H4 (cell line): Measurements from ENCODE around the gene LEMD1. TPM values are rescaled to one million over a fixed set of nuclear protein-coding genes. Genes with fewer than 3 reads are reported as not detected.
"Not testable (repeated sequence)": the region's sequence is repeated elsewhere in the genome, so short reads cannot be mapped to it uniquely, and the experiment has no call there.

Experiments used
- DNase-seq: peaks from one replicate; pipeline ENCODE4 v3.0.0-alpha.2; 2015; ENCODE audit warnings: low spot score
- total RNA-seq: library from RNA; depleted of rRNA; stranded (reverse); fragments of >200 nt; shearing (Covaris generic); gene quantifications from 2 replicates; pipeline ENCODE4 v1.2.3, GENCODE V29; 2014

The LEMD1 gene
- total RNA-seq, 1 experiment from 2014 or later, result 1.5 TPM

- no peak for DNase-seq
These were observed 8.9 kb upstream of the LEMD1 start for GRCh38 chr1:205430696-205431305.

- no peak for DNase-seq
These were observed 8.2 kb upstream of the LEMD1 start for GRCh38 chr1:205429762-205430695.

- no peak for DNase-seq
These were observed 3.2 kb upstream of the LEMD1 start for GRCh38 chr1:205424901-205425600.

GRCh38 chr1:205423814-205424399, 2.1 kb upstream of the LEMD1 start:
- DNase-seq, result no peak

GRCh38 chr1:205422993-205423642, 1.3 kb upstream of the LEMD1 start:
- DNase-seq, result no peak

- no peak for DNase-seq
These were observed 918 bp downstream of the LEMD1 start for GRCh38 chr1:205420938-205421337.

GRCh38 chr1:205417870-205418635, 3.8 kb downstream of the LEMD1 start:
- no peak for DNase-seq

- no peak for DNase-seq
These were observed 5.5 kb downstream of the LEMD1 start for GRCh38 chr1:205416322-205416721.

- DNase-seq, result no peak
These were observed 11.1 kb downstream of the LEMD1 start for GRCh38 chr1:205410581-205411298.

- DNase-seq, result no peak
These were observed 13.9 kb downstream of the LEMD1 start for GRCh38 chr1:205407970-205408369.

- not testable (repeated sequence) for DNase-seq
These were observed 15.6 kb downstream of the LEMD1 start for GRCh38 chr1:205406252-205406651.

- not testable (repeated sequence) for DNase-seq
These were observed 17.4 kb downstream of the LEMD1 start for GRCh38 chr1:205404484-205404883.

GRCh38 chr1:205398586-205398985, 23.3 kb downstream of the LEMD1 start:
- no peak for DNase-seq

GRCh38 chr1:205396967-205397616, 24.8 kb downstream of the LEMD1 start:
- DNase-seq, result peak; percentile 64

- no peak for DNase-seq
These were observed 26.2 kb downstream of the LEMD1 start for GRCh38 chr1:205395616-205396015.

GRCh38 chr1:205392650-205393049, 29.2 kb downstream of the LEMD1 start:
- no peak for DNase-seq

GRCh38 chr1:205391386-205391785, 30.5 kb downstream of the LEMD1 start:
- DNase-seq, result no peak

GRCh38 chr1:205387845-205388244, 34.0 kb downstream of the LEMD1 start:
- DNase-seq, result no peak

GRCh38 chr1:205382990-205383389, 38.9 kb downstream of the LEMD1 start:
- DNase-seq, result not testable (repeated sequence)

GRCh38 chr1:205382561-205382960, 39.3 kb downstream of the LEMD1 start:
- DNase-seq, result no peak
